Stimulated activated naive CD4-positive, alpha-beta T cell (primary cell): ENCODE measurements around the gene S100PBP.

Experiments
- DNase-seq, 6 experiments: peaks; one replicate each; lab custom pipeline; 2025; lab: John Stamatoyannopoulos, UW

The S100PBP gene

DNA sequence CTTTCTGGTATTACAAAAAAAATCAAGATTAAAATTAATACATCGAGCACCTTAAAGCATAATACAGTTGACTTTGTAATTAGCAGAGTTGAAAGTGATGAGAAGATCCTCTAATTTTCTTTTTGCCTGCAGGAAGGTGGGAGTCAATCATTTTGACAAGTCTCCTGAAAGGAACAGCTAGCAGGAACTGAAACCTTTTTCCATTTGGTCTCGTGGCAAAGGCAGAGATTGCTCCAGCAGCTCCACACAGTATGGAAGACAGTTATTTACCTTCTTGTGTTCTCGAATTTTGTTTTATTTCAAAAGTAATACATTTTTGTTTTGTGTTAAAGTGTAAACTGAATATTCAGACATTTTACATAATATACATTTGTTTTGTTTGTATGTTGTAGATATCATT is 7.7 kb downstream of the S100PBP start:
- no peak for DNase-seq

DNA sequence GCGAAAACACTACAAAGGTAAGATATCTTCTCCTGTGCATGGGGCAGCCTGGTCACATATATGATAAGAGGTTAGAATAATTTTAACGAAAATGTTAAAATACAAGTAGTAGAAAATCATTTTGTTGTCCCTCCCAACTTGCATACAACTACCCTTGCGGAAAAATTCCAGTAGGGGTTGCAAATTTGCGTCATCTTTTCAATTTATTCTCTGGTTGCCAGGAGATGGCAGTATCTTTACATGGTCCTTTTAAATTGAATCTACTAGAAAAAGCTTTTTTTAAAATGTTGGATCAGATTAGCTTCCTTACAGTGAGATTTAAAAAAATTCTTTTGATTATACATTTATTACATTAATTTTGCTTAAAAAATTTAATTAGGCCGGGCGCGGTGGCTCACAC is 10.9 kb downstream of the S100PBP start:
- no peak for DNase-seq

DNA sequence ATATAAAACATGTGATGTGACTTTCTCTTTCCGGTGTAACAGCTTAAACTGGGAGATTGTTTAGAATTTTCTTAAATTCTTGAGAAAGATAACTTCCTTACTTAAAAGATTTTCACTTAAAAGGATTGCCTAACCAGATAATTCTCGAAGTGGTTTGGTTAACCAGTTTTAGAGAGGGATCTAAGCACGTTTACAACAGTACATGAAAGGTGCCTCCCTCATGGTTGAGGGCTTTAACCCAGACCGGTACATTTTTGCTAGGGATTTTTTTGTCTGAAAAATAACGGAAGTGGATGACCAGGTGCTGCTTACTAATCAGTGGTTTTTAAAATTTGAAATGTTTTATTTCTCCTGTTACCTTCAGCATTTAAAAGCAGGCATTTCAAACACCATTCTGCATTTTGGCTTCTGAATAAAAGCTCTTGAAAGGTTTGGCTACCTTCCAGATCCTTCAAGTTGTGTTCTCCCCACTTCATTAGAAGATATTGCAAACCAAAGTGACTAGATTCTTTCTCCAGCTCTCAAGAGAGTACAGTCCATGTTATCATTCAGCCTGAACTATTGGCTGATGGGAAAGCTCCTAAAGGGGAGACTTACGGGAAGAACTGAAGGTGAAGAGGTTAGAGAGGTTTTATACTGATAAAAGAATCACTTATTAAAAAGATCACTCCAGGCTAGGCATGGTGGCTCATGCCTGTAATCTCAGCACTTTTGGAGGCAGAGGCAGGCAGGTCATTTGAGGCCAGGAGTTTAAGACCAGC is 12.8 kb downstream of the S100PBP start:
- DNase-seq, result no peak

DNA sequence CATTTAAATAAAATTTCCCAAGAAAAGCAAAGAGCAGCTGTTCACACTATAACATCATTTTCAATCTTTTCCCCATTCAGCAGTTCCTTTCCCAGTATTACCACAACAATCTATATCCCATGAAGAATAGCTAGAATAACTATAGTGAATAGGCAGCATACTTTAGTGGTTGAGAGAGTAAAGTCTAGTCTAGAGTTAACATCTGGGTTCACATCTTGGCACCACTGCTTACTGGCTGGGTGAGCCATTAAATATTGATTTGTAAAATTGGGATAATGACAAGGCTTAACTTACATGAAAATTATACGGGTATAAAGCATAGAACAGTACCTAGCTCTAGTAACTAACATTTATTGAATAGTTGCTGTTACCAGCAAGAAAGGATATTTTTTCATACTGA is 14.4 kb downstream of the S100PBP start:
- DNase-seq, result no peak

DNA sequence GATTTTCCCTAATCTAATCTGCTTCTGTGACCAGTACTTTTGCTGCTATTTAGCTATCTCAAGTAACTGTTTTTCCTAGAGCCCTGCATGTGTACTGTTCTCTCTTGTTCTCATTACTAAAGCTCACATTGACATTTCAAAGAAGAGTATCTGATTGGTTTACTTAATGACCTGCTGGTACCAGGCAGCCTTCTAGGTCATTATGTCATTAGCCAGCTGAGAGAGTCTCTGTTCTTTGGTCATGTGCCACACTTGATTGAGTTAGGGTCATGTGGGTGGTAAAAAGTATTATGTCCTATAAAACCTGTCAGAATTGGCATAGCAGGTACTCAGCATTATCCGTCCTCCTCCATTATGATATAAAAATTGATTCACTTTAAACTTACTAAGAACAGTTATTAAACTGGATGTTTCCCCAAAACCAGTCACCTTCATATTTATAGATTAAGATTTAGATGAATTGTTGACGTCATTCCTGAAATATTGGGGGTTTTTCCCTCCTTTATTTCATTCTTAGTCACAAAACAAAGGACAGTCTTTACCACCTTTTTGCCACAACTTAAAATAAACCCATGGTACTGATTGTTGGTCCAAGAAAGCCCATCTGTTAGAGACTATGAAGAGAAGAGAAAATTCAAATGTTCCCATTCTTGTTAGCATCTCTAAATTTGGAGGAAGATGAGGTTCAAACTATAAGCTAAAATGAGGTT is 31.1 kb downstream of the S100PBP start:
- DNase-seq, result no peak

DNA sequence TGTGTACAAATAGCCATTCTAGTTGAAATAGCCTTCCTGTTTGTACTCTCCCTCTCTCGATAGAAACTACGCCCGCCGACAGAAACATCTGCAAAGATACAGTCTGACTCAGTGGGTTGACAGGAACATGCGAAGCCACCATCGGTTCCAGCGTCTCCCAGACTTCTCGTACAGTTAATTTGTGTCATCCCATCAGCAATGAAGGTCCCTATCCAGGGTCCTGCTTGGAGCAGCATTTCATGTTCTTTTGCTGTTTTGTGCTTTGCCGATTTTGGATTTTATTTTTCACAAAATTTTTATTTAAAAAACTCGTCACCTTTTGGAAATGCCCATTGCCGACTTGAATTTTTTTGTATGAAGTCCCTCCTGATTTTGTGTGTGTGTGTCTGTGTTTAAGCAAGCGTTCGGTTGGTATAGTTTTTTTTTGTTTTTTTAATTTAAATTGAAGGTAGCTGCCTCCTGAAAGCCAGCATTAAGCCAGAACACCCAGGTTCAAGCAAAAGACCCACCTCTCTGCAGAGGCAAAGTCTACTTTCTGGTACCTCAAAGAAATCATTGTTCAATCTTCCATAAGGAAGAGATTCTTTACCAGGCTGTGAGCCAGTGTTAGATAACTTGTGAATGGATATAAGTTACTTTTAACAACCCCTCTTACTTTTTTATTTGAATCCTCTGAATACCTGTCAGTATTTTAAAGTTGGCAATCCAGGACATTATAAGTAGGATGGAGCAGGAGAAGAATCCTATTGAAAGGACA is 38.6 kb downstream of the S100PBP start:
- DNase-seq, result no peak

DNA sequence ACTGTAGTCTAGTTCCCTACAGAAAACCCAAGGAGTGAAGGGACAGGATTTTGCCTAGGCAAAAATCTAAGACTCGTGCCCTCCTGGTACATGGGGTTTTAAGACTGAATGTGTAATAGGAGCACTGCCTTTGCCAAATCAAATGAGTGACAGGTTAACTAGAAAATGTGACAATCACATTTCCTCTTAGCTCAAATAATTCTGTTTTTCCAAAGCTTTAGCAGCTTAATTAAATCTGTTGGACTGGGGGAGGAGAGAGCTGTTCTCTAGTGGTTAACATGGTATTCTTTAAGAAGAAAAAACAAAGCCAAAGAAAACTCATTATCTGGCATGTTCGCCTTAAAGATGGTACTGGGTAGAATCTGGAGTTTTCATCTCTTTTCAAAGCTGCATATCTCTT is 40.7 kb downstream of the S100PBP start:
- no peak for DNase-seq

DNA sequence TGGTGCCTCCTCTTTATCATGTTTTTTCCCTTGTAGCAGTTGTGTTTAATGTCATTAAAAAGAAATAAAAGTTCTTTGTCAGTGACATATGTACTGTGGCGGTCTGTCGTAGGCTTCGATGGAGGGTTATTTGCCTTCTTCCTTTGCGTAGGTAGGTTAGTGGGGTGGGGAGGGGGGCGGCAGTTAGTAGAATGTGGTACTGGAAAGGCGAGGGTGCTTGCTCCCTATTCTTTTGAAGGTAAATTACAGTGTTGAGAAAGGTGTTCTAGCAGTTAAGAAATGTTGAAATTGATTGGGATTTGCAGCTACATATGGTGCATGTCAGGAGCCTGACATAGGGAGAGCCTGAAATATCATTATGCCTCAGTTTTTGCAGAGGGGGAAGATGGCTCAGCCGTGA is 41.3 kb downstream of the S100PBP start:
- no peak for DNase-seq

DNA sequence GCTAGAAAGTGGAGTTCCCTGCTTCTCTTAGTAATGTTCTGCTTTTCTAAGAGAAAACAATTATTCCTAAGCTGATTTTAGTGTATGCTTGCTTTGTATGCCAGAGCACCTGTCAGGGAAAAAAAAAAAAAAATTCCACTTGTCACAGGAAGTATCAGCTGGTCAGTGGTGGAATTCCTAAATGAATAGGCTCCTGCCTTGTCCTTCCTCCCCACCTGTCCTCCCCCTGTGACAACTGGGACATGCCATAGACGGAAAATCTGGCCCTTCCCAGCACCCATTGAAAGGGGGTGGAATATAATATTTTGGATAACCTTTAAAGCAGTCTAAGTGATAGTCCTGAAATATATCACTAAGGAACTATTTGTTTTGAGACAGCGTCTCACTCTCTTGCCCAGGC is 42.5 kb downstream of the S100PBP start:
- no peak for DNase-seq

DNA sequence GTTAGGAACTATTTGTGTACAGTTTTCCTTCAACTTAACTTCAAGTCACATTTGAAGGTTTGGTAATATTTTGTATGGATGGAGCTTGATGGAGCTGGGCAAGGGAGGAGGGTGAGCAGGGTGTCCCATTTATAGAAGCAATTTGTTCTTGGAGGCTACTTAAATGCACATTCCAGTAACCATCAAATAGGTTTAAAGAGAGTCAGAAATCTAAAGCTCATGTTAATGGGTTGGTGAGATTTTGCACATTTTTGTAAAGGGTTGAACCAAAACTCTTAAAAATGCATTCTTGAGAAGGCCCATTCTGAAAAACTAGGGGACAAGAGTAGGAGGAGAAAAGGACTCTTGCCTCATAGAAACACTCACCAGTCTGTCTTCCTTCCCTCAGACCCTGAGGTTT is 43.1 kb downstream of the S100PBP start:
- no peak for DNase-seq

DNA sequence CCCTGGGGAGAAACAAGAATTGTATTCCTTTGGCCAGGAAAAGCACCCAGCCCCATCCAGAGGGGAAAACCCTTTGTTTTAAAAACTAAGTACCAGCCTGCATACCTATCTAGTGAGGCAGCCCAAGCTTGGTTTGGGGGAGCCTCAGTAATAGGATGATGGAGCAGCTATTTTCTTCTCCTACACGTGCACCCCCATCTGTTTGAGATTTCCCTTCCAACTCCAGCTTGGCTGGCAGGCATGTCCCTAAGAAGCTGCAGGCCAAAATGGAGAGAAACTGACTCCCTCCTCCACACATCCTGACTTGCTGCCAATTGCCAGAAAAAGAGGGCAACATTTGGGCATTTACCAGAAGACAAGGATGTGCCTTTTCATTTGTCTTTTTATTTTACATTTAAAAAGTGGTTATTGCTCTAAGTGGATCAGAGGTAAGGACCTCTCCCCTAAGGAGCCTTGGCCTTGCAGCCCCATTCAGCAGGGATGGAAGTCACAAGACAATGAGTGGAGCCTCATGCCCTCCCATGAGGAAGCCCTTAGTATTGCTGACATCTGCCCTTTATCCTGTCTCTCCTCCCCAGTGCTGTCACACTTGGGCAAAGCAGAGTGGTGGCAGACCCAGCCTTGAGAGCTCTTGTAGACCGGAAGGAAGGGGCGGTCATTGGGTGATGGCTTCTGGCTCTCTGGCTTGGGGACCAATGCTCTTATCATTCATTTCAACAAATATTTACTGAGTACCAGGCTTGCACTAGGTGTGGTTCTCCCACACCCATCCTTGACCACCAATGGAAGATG is 44.6 kb downstream of the S100PBP start:
- DNase-seq, result no peak

DNA sequence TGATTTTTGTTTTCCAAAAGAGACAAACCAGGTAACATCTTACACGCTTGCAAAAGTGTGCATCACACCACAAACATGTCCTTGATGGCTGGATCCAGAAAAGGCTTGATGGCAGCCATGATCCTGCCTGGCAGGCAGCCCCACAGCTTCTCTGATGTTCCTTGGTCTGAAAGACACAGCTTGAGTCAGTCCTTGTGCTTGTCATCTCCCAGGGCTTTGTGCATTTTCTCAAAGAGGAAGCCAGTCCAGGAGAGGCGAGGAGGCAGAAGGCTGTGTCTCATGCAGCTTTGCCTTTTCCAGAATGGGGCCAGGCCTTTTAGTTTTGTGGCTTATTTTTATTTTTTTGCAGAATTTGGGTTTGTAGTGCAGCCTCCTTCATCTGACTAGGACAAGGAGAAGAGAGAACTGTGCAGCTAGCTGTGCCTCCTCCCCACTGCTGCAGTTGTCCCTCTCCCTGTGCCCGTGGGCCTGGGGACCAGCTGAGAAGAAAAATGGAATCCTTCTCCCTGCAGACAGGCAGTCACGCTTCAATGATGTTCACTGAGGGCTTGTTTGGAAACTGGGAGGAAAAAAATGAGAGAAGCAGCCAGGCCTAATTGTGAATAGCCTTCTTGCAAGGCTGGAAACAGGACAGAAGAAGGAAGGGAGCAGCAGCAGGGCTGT is 45.9 kb downstream of the S100PBP start:
- DNase-seq, result no peak

DNA sequence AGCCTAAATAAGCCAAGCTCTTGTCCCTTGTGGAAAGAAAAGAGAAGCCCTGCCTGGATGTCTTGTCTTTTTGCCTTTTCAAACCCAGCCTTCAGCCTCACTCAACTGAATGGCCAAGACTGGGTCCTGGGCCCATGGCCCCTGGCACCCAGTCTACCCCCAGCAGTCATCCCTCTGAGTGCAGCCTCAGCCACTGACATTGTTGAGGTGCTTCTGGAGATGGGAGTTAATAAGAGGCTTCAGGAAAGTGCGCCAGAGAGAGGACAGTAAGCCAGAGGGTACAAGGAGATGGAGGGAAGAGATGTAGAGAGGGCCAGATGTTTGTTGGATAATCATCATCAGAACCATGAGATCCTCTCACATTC is 46.4 kb downstream of the S100PBP start:
- no peak for DNase-seq

DNA sequence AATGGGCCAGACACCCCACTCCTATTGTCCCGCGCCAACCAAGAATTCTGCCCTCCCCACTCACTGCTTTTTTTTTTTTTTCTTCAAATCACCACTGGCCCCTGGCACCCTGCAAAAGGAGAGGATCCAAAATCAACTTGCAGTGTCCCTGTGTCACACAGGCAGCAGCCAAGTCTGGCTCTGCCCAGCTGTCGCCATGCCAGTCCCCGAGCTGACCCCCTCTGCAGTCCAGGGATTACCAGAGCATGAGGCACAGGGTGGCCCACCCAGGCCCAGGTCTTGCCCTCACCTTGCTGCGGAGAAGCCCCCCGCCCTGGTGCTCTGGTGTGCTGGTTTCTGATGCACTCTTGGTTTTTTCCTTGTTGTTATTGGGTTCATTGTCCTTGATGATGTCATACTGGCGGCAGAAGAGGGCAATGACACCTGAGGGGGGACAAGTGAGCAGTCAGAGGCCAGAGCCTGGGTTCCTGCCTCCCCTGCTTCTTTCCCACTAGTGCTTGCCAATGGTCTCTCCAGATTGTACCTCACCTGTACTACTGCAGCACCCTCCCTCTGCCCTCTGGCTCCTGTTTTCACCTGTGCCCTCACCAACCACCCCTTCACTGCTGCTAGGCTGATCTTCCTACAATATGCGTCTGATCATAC is 47.0 kb downstream of the S100PBP start:
- DNase-seq, result no peak

DNA sequence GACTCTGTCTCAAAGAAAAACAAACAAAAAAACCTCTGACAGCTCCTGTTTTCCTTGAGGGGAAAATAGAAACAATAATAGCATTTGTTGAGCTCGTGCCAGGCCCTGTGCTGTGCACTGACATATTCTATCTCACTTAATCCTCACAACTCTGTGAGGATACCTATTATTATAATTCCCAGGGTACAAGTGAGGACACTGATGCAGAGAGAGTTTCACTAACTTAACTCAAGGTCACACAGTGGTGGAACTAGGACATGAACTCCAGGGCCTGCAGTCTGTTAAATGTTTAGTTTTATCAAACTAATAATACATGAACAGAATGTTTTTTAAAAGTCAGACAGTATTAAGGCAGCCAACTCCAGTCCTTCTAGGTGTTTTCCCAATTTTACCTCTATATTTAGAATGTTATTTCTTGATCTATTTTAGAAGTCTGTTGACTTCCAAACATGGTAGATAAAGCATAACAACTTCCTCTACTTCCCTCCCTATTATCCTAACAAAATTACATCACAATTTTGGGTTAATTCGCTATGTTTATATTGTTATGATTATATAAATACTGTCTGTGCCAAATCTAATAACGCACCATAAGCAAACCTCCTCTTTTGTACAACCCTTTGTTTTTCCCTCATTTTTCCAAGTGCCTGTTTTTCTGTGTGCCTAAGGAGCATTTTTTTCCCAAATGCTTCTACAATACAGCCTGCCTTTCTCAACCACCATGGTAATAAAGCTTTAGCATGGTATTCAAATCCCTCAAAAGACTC is 48.4 kb downstream of the S100PBP start:
- no peak for DNase-seq

DNA sequence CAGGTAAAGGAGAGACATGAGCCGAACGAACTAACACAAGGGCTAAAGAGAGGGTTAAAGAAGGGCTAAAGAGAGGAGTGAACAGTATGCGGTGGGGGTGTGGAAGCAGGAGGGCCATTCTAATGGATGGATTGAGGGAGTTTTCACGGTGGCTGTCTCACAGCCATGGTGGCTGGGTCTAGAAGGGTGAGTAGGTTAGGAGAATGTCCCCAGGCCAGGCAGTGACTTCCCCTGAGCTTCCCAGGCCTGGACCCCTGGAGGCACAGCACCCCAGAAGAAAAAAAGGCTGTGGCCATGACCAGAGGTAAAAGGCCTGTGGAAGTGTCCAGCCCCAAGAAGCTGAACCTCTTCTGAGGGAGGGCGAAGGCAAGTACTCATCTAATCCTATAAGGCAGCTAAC is 49.7 kb downstream of the S100PBP start:
- DNase-seq, result no peak

DNA sequence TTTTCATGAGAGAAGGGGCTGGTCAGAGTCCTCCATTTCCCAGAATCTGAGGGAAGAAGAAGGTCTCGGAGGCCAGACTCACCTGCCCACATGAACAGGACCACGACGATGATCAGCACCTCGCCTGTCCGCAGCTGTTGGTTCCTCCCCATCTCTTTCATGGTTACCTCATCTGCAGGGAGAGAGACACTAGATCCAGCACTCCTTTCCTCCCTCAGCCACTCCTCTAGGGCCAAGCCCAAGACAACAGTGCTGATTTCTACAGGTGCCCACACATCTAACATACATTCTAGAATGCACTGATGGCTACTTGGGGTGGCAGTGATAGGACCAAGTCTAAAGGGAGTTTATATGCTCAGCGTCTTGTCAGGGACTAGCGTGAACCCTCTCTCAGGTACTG is 50.2 kb downstream of the S100PBP start:
- no peak for DNase-seq

DNA sequence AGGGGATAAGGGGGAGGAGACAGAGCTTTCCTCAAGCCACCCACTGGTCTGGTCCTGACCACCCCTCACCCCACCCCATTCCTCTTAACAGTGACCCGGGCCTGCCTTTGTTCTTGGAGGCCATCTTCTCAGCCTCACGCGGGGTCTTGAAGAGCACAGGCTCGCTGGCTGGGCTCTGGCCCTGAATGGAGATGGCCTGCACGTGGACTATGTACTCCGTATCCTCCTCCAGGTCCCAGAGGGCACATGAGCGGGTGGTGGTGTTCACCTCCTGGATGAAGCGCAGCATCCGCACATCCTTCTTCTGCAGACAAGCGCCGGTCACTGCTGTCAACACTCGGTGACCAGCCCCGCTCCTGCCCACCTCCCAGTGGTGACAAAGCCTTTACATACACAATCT is 50.6 kb downstream of the S100PBP start:
- no peak for DNase-seq

DNA sequence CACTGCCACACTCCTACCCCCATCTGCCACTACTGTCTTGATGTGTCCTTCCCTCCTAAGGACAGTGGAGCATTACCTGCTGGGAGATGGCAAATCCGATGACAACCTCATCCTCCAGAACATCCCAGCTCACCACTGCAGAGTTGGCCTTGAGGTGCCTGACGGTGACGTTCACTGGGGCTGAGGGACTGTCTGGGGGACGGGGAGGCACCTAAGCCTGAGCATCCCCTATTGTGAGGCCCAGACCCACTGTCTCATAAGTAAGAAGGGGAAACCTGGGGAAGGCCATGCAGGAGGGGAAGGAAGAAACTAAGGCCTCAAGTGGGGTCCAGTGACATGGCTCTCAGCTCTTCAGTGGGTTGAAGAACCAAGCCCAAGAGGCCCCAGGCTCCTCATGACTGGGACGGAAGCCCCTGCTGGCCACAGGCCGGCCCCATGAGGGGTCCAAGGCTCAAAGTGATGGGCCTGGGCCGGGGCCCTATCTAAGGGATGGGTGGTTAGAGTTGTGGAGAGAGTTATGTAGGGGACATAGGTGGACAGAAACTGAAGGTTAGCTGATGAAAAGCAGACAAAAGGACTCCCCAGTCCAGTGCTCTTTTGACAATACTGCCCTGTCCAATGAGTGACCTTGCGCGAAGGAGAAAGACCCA is 51.5 kb downstream of the S100PBP start:
- DNase-seq, result no peak
